KBM-7 (cell line): ENCODE measurements around the gene GATB.

Experiments used
- DNase-seq: peaks from one replicate; pipeline ENCODE4 v3.0.0-alpha.2; 2015
- in situ Hi-C: fragments of 300-500 bp; cut with MboI; formaldehyde crosslinking; loops from 2 replicates; pipeline ENCODE4 v1.14.3; 2020; ENCODE audit warnings: low sequenced_read_pairs, low pct_unique_long_range_greater_than_20kb, mixed read lengths

The GATB gene

GRCh38 chr4:151629097-151629783 is 131.6 kb downstream of the GATB start:
- no peak for DNase-seq
- in situ Hi-C loops: no loop called here

GRCh38 chr4:151628001-151628608 is 132.7 kb downstream of the GATB start:
- in situ Hi-C loops: no loop called here
- DNase-seq: no peak

GRCh38 chr4:151627491-151627890 is 133.3 kb downstream of the GATB start:
- in situ Hi-C loops: no loop called here
- DNase-seq: no peak

- in situ Hi-C loops: no loop called here
- DNase-seq: no peak
Measured at GRCh38 chr4:151626751-151627150, 134.1 kb downstream of the GATB start.

- in situ Hi-C loops: no loop called here
- no peak for DNase-seq
Measured at GRCh38 chr4:151626228-151626627, 134.6 kb downstream of the GATB start.

GRCh38 chr4:151624626-151625565 is 135.9 kb downstream of the GATB start:
- DNase-seq: no peak
- in situ Hi-C loops: no loop called here
